Prostate gland (tissue), 2 donors: Measurements from ENCODE around the gene SCYGR7.

Source experiments
- CTCF ChIP-seq, 4 experiments: fragments of 200-600 bp in 2 of 4; fragments of 450-650 bp in 2 of 4; sonication (generic) in 2 of 4; IDR thresholded peaks; 1 replicate in 3 of 4; 2 replicates in 1 of 4; pipeline ENCODE4 v1.5.1; 2016 to 2019; ENCODE audit warnings: antibody characterized with exemption in 4 of 4, mild to moderate bottlenecking in 2 of 4, moderate library complexity in 2 of 4
- POLR2A ChIP-seq: fragments of 450-650 bp; IDR thresholded peaks from one replicate; pipeline ENCODE4 v1.6.1; 2016; ENCODE audit warnings: antibody characterized with exemption, mild to moderate bottlenecking

- TF ChIP-seq CTCF (IDR thresholded peaks at IDR 0.05) (no peak), POLR2A (no peak)
These were observed 14.8 kb upstream of the SCYGR7 start for GRCh38 chr2:227713291-227713690.
